CD8-positive, alpha-beta memory T cell (primary cell): ENCODE data around the gene STX16. TPM values are rescaled to one million over a fixed set of nuclear protein-coding genes. Genes with fewer than 3 reads are reported as not detected.

Source experiments
- CTCF ChIA-PET: fragments of 350-600 bp; sonication (Branson Sonifier 250); formaldehyde crosslinking; loops from one replicate; lab custom pipeline; 2021; ENCODE audit warnings: antibody characterized with exemption; lab: Charles Lee
- POLR2A ChIA-PET: fragments of 350-600 bp; sonication (Branson Sonifier 250); formaldehyde crosslinking; loops from one replicate; lab custom pipeline; 2021; ENCODE audit warnings: antibody characterized with exemption; lab: Charles Lee
- DNase-seq, 5 donors: peaks; one replicate each; pipeline versions ENCODE4 v3.0.0 to v3.0.0-alpha.2; 2020 to 2022; ENCODE audit warnings: mixed read lengths in 1 of 5
- H3K27ac ChIP-seq: one replicate; pipeline ENCODE4 v1.7.0; 2013; ENCODE audit warnings: low read depth, mild to moderate bottlenecking, low read length, moderate library complexity
- H3K27me3 ChIP-seq: 2 replicates; pipeline ENCODE4 v1.7.0; 2013; ENCODE audit warnings: low read length, mild to moderate bottlenecking; ENCODE audit not compliant: insufficient read depth, poor library complexity, severe bottlenecking
- H3K36me3 ChIP-seq: 2 replicates; pipeline ENCODE4 v1.7.0; 2013; ENCODE audit warnings: mild to moderate bottlenecking, low read length, moderate library complexity; ENCODE audit not compliant: insufficient read depth
- H3K4me1 ChIP-seq: 2 replicates; pipeline ENCODE4 v1.7.0; 2013; ENCODE audit warnings: mild to moderate bottlenecking, low read length, moderate library complexity; ENCODE audit not compliant: insufficient read depth
- H3K4me3 ChIP-seq: 2 replicates; pipeline ENCODE4 v1.7.0; 2013; ENCODE audit warnings: mild to moderate bottlenecking, low read length
- H3K9me3 ChIP-seq: 2 replicates; pipeline ENCODE4 v1.7.0; 2013; ENCODE audit warnings: mild to moderate bottlenecking, low read length
- H3K27ac Mint-ChIP-seq, 8 donors: one replicate each; pipeline ENCODE4 v1.8.0; 2020 to 2021; ENCODE audit warnings: mixed read lengths in 8 of 8, mild to moderate bottlenecking in 6 of 8, inconsistent platforms in 3 of 8, moderate library complexity in 3 of 8
- H3K27me3 Mint-ChIP-seq, 2 donors: one replicate each; pipeline ENCODE4 v1.8.0; 2020 to 2021; ENCODE audit warnings: mixed read lengths in 2 of 2, mild to moderate bottlenecking in 1 of 2, moderate library complexity in 1 of 2
- H3K36me3 Mint-ChIP-seq, 3 donors: one replicate each; pipeline ENCODE4 v1.8.0; 2020 to 2021; ENCODE audit warnings: mixed read lengths in 3 of 3, inconsistent platforms in 1 of 3, mild to moderate bottlenecking in 1 of 3
- H3K4me1 Mint-ChIP-seq, 3 donors: one replicate each; pipeline ENCODE4 v1.8.0; 2020 to 2021; ENCODE audit warnings: mixed read lengths in 3 of 3, inconsistent platforms in 1 of 3, mild to moderate bottlenecking in 1 of 3
- H3K4me3 Mint-ChIP-seq, 7 donors: one replicate each; pipeline ENCODE4 v1.8.0; 2020 to 2021; ENCODE audit warnings: mixed read lengths in 7 of 7, mild to moderate bottlenecking in 6 of 7, moderate library complexity in 4 of 7, inconsistent platforms in 2 of 7
- H3K9me3 Mint-ChIP-seq, 5 donors: one replicate each; pipeline ENCODE4 v1.8.0; 2020 to 2022; ENCODE audit warnings: mixed read lengths in 5 of 5, mild to moderate bottlenecking in 3 of 5, moderate library complexity in 2 of 5, inconsistent platforms in 1 of 5
- polyA plus RNA-seq: library from polyadenylated mRNA; unstranded; fragments of 300-500 nt; fragmentation: Illumina TruSeq; gene quantifications from one replicate; pipeline ENCODE4 v1.2.3, GENCODE V29; 2021
- total RNA-seq, 2 experiments: library from RNA; stranded (reverse); gene quantifications; one replicate each; pipeline ENCODE4 v1.2.3, GENCODE V29; 2021

STX16 gene
- total and polyA plus RNA-seq, 3 experiments from 2014 or later, result 24.9 to 72.8 (median 69.2) TPM

DNA sequence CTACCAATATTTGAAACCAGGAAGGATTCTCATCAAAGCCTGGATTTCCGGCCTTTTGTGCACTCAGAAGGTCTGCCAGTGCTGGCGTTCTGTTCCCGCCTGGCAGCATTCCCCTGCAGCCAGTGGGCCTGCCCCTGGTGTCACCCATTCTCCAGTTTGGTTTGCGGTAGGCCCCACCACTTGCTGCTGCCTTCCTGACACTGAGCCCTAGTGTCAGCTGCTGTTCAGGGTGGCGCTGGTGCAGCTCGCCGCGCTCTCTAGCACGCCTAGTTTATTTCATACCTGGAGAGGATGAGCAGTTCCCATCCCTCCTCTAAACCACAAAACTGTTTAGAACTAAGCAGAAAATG lies 51.1 kb downstream of the STX16 start:
- no peak overlapping the region for H3K27ac Mint-ChIP-seq
- DNase-seq, result no peak
- H3K4me1 Mint-ChIP-seq, result peaks cover 0 to 4% (median 0%) of the 10 kb centered on the region in 3 donors
- H3K4me3 ChIP-seq, result no peak overlapping the region
- ChIA-PET CTCF (no interaction called here), POLR2A (no interaction called here)
- H3K27me3 Mint-ChIP-seq, result no peaks in the 10 kb centered on the region
- peaks cover 16 to 62% (median 20%) of the 10 kb centered on the region in 3 donors for H3K36me3 Mint-ChIP-seq
- H3K27ac ChIP-seq, result no peak overlapping the region
- H3K36me3 ChIP-seq, result no peaks in the 10 kb centered on the region
- H3K9me3 Mint-ChIP-seq, result no peaks in the 10 kb centered on the region
- H3K4me3 Mint-ChIP-seq, result no peak overlapping the region
- H3K4me1 ChIP-seq, result no peaks in the 10 kb centered on the region
- H3K27me3 ChIP-seq, result no peaks in the 10 kb centered on the region
- no peaks in the 10 kb centered on the region for H3K9me3 ChIP-seq

GRCh38 chr20:58702859-58703648 lies 52.0 kb downstream of the STX16 start:
- POLR2A ChIA-PET, result no interaction called here
- CTCF ChIA-PET, result no interaction called here
- Mint-ChIP-seq H3K9me3 (no peaks in the 10 kb centered on the region), H3K4me3 (no peak overlapping the region), H3K36me3 (peaks cover 15 to 62% (median 15%) of the 10 kb centered on the region in 3 donors), H3K27me3 (no peaks in the 10 kb centered on the region), H3K4me1 (peaks cover 0 to 4% (median 0%) of the 10 kb centered on the region in 3 donors), H3K27ac (peak overlapping the region in 2 of 8 donors; percentile 63 to 68)
- DNase-seq, result no peak
- Histone ChIP-seq H3K9me3 (no peaks in the 10 kb centered on the region), H3K27me3 (no peaks in the 10 kb centered on the region), H3K4me1 (no peaks in the 10 kb centered on the region), H3K36me3 (no peaks in the 10 kb centered on the region), H3K4me3 (no peak overlapping the region), H3K27ac (no peak overlapping the region)

GRCh38 chr20:58703765-58704371 lies 52.8 kb downstream of the STX16 start:
- no peaks in the 10 kb centered on the region for H3K27me3 Mint-ChIP-seq
- H3K9me3 ChIP-seq, result no peaks in the 10 kb centered on the region
- H3K4me3 ChIP-seq, result no peak overlapping the region
- H3K4me1 ChIP-seq, result no peaks in the 10 kb centered on the region
- no peak overlapping the region for H3K4me3 Mint-ChIP-seq
- no peaks in the 10 kb centered on the region for H3K27me3 ChIP-seq
- no peaks in the 10 kb centered on the region for H3K9me3 Mint-ChIP-seq
- H3K36me3 ChIP-seq, result no peaks in the 10 kb centered on the region
- POLR2A ChIA-PET, result no interaction called here
- H3K27ac ChIP-seq, result no peak overlapping the region
- CTCF ChIA-PET, result no interaction called here
- peak overlapping the region in 2 of 8 donors; percentile 29 to 63 for H3K27ac Mint-ChIP-seq
- H3K36me3 Mint-ChIP-seq, result peaks cover 13 to 57% (median 14%) of the 10 kb centered on the region in 3 donors
- no peak for DNase-seq
- peaks cover 0 to 4% (median 0%) of the 10 kb centered on the region in 3 donors for H3K4me1 Mint-ChIP-seq

GRCh38 chr20:58705208-58705926 lies 54.3 kb downstream of the STX16 start:
- no peaks in the 10 kb centered on the region for H3K9me3 Mint-ChIP-seq

DNA sequence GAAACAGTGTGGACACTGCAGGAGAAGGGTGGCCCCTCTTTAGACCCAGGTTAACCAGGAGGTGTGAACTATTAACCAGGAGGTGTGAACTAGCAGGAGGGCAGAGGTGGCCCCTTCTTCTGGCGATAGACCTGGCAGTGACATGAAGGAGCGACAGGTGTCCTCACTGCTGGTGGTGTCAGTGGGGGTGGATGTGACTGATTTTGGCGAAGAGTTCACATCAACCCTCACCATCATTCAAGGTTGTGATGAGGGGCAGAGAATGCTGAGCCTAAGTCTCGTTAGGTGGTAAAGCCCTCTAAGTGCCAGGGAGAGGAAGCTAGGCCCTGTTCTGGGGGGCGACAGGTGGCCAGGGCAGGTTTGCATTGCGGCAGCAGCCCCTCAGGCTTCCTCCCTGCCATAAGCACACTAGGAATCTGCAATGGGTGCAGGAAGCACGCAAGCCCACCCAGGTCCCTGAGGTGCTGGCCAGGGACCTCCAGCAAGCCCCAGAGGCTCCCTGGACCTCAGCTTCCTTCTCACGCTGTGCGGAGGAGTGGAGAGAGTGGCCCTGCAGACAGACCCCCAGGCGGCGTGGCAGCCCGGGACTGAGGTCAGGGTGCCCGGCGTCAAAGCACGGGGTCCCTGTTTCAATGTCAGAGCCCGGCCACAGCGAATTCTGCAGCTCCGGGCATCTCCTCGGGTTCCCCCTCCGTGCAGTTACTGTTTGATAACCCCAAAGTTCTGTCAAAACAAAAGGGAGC lies 55.2 kb downstream of the STX16 start:
- Mint-ChIP-seq H3K4me1 (no peaks in the 10 kb centered on the region), H3K27ac (no peak overlapping the region), H3K27me3 (no peaks in the 10 kb centered on the region), H3K36me3 (peaks cover 13 to 45% (median 17%) of the 10 kb centered on the region in 3 donors), H3K4me3 (no peak overlapping the region), H3K9me3 (no peaks in the 10 kb centered on the region)
- no peak for DNase-seq
- H3K36me3 ChIP-seq, result no peaks in the 10 kb centered on the region
- H3K27ac ChIP-seq, result no peak overlapping the region
- POLR2A ChIA-PET, result no interaction called here
- H3K27me3 ChIP-seq, result no peaks in the 10 kb centered on the region
- H3K9me3 ChIP-seq, result no peaks in the 10 kb centered on the region
- CTCF ChIA-PET, result no interaction called here
- no peak overlapping the region for H3K4me3 ChIP-seq
- H3K4me1 ChIP-seq, result no peaks in the 10 kb centered on the region

More at GRCh38 chr20:58705208-58705926, 54.3 kb downstream of the STX16 start:
- H3K4me1 ChIP-seq, result no peaks in the 10 kb centered on the region
- Mint-ChIP-seq H3K27ac (no peak overlapping the region), H3K4me1 (peaks cover 0 to 1% (median 0%) of the 10 kb centered on the region in 3 donors), H3K27me3 (no peaks in the 10 kb centered on the region), H3K36me3 (peaks cover 13 to 48% (median 18%) of the 10 kb centered on the region in 3 donors), H3K4me3 (no peak overlapping the region)
- no peaks in the 10 kb centered on the region for H3K9me3 ChIP-seq
- POLR2A ChIA-PET, result no interaction called here
- no peak overlapping the region for H3K27ac ChIP-seq
- H3K4me3 ChIP-seq, result no peak overlapping the region
- CTCF ChIA-PET, result no interaction called here
- H3K36me3 ChIP-seq, result no peaks in the 10 kb centered on the region
- DNase-seq, result no peak
- H3K27me3 ChIP-seq, result no peaks in the 10 kb centered on the region

- no peak overlapping the region for H3K27ac Mint-ChIP-seq
- H3K27me3 ChIP-seq, result no peaks in the 10 kb centered on the region
- H3K4me3 ChIP-seq, result no peak overlapping the region
- no peak overlapping the region for H3K4me3 Mint-ChIP-seq
- peaks cover 0 to 1% of the 10 kb centered on the region in 2 donors for H3K27me3 Mint-ChIP-seq
- no peak for DNase-seq
- H3K27ac ChIP-seq, result no peak overlapping the region
- H3K36me3 ChIP-seq, result no peaks in the 10 kb centered on the region
- no peaks in the 10 kb centered on the region for H3K4me1 Mint-ChIP-seq
- no peaks in the 10 kb centered on the region for H3K4me1 ChIP-seq
- H3K36me3 Mint-ChIP-seq, result peaks cover 13 to 42% (median 17%) of the 10 kb centered on the region in 3 donors
- no peaks in the 10 kb centered on the region for H3K9me3 Mint-ChIP-seq
- CTCF ChIA-PET, result no interaction called here
- H3K9me3 ChIP-seq, result no peaks in the 10 kb centered on the region
- POLR2A ChIA-PET, result no interaction called here
Measured at GRCh38 chr20:58706975-58707681, 56.0 kb downstream of the STX16 start.

DNA sequence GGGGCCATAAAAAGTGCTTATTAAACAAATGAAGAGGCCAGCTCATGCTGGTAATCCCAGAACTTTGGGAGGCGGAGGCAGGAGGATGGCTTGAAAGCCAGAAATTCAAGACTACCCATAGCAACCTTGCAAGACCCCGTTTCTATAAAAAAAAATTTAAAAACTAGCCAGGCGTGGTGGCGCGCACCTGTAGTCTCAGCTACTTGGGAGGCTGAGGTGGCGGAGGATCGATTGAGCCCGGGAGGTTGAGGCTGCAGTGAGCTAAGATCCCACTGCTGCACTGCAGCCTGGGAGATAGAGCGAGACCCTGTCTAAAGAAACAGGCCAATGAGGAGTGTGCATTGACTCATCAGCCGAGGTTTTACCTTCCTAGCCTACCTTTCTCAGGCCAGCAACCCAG lies 56.7 kb downstream of the STX16 start:
- H3K27me3 Mint-ChIP-seq, result peaks cover 0 to 1% of the 10 kb centered on the region in 2 donors
- no peak for DNase-seq

More for the DNA sequence above, 56.7 kb downstream of the STX16 start:
- Histone ChIP-seq H3K36me3 (no peaks in the 10 kb centered on the region), H3K27ac (no peak overlapping the region), H3K27me3 (no peaks in the 10 kb centered on the region), H3K4me3 (no peak overlapping the region), H3K9me3 (no peaks in the 10 kb centered on the region), H3K4me1 (no peaks in the 10 kb centered on the region)
- CTCF ChIA-PET, result no interaction called here
- POLR2A ChIA-PET, result no interaction called here
- H3K4me1 Mint-ChIP-seq, result no peaks in the 10 kb centered on the region
- no peak overlapping the region for H3K4me3 Mint-ChIP-seq
- no peaks in the 10 kb centered on the region for H3K9me3 Mint-ChIP-seq
- H3K27ac Mint-ChIP-seq, result no peak overlapping the region
- peaks cover 8 to 35% (median 15%) of the 10 kb centered on the region in 3 donors for H3K36me3 Mint-ChIP-seq
